ENCODE results near the gene FADS2. TPM values are rescaled to one million over a fixed set of nuclear protein-coding genes. Genes with fewer than 3 reads are reported as not detected.
A peak's percentile ranks its signal among the peaks of the same experiment; 100 is the strongest.

The FADS2 gene
- total and polyA plus RNA-seq, 2 of the 13 experiments (the other 11 are each of a cell fraction or from before 2014, with no cell fraction given): 90.1 to 124 TPM

GRCh38 chr11:61815790-61816735 is 12.0 kb upstream of the FADS2 start (continued):
- TF ChIP-seq ZBTB14 (CRISPR knock-in tag; IDR thresholded peaks at IDR 0.05): no peak
- TF ChIP-seq ZNF354B (CRISPR knock-in tag; IDR thresholded peaks at IDR 0.05): no peak
- peak; percentile 2; the same call in 1 of the 2 replicates for TF ChIP-seq ZNF768 (CRISPR knock-in tag; IDR thresholded peaks at IDR 0.05)
- no peak for TF ChIP-seq ARID3A (IDR thresholded peaks at IDR 0.05; ENCODE audit: low read depth, low read length)
- TF ChIP-seq ELF1 (CRISPR knock-in tag; IDR thresholded peaks at IDR 0.05): 0 out of 2 replicates have a peak, but pooled peaks have one; percentile 11
- TF ChIP-seq HNF1B (CRISPR knock-in tag; IDR thresholded peaks at IDR 0.05): no peak
- TF ChIP-seq NFE2L2 (IDR thresholded peaks at IDR 0.05; ENCODE audit: low read length): no peak
- TF ChIP-seq ZNF441 (CRISPR knock-in tag; IDR thresholded peaks at IDR 0.05; ENCODE audit: borderline replicate concordance): no peak; the same call in 1 of the 2 replicates
- TF ChIP-seq ZGPAT (CRISPR knock-in tag; IDR thresholded peaks at IDR 0.05): no peak; the same call in 1 of the 2 replicates
- TF ChIP-seq NFIB (CRISPR knock-in tag; IDR thresholded peaks at IDR 0.05; ENCODE audit: borderline replicate concordance): no peak
- TF ChIP-seq NR2C2 (CRISPR knock-in tag; IDR thresholded peaks at IDR 0.05; ENCODE audit: borderline replicate concordance): no peak
- no peak for TF ChIP-seq TMF1 (CRISPR knock-in tag; IDR thresholded peaks at IDR 0.05; ENCODE audit: low read depth)
- no peak for TF ChIP-seq MTERF4 (CRISPR knock-in tag; IDR thresholded peaks at IDR 0.05)
- no peak for TF ChIP-seq ADNP (CRISPR knock-in tag; IDR thresholded peaks at IDR 0.05)
- TF ChIP-seq PPARG (CRISPR knock-in tag; conservative IDR thresholded peaks at IDR 0.05): no peak
- TF ChIP-seq FOXP4 (CRISPR knock-in tag; IDR thresholded peaks at IDR 0.05): no peak
- TF ChIP-seq GPN1 (CRISPR knock-in tag; IDR thresholded peaks at IDR 0.05; ENCODE audit: borderline replicate concordance): 0 out of 2 replicates have a peak, but pooled peaks have one; percentile 13
- TF ChIP-seq TFAP4 (IDR thresholded peaks at IDR 0.05; ENCODE audit: borderline replicate concordance, low read depth): no peak

Measured in HepG2 (cell line).